Stomach (tissue), 8 donors: ENCODE results near the gene CLPX. TPM values are rescaled to one million over a fixed set of nuclear protein-coding genes. Genes with fewer than 3 reads are reported as not detected.

Experiments used
- polyA plus RNA-seq, 3 donors: library from polyadenylated mRNA; stranded (reverse); fragments of 200-250 nt; gene quantifications; one replicate each; pipeline ENCODE4 v1.2.3, GENCODE V29; 2013
- small RNA-seq, 4 donors: library from RNA; depleted of rRNA; stranded (forward); fragments of <200 nt; gene quantifications; one replicate each; pipeline ENCODE3, GENCODE V24; 2016
- total RNA-seq, 5 donors: library from RNA; depleted of rRNA; stranded (reverse); fragments of >200 nt; gene quantifications; one replicate each; pipeline versions ENCODE4 v1.1.0 to v1.2.3, GENCODE V29; 2014 to 2016
- donor health status: healthy with polysubstance abuse.
- donor health status: Bipolar disorder and iron deficiency.
- donor health status: healthy.

The CLPX gene
- total and polyA plus RNA-seq, 8 donors, result 11.1 to 121 (median 39.2) TPM

Small RNA genes lying within 50 kb of the gene (small RNA-seq; reads per million reads assigned to genes)
- 0 reads per million in 4 donors for gene AC013553.1
- gene AC068213.1, result 0 reads per million in 4 donors
- gene RNU6-686P, result 0 reads per million in 4 donors

Other genes starting within 250 kb of the CLPX start
- gene SPG21, start 195.4 kb downstream of the CLPX start, total RNA-seq, result 100 to 1,000 TPM in 1 of 5 donors, 10 to 100 TPM in 4; 21.6 to 129 (median 68.2) TPM
- 10 to 100 TPM; 61.6 to 68.7 (median 67.7) TPM for gene SPG21, start 195.4 kb downstream of the CLPX start, polyA plus RNA-seq
- 100 to 1,000 TPM in 1 of 5 donors, 10 to 100 TPM in 2, 1 to 10 TPM in 1, not detected in 1; 9.7 to 105 (median 20.2) TPM for gene MTFMT, start 155.7 kb downstream of the CLPX start, total RNA-seq
- 10 to 100 TPM in 1 of 3 donors, 1 to 10 TPM in 2; 5.3 to 12.0 (median 6.1) TPM for gene MTFMT, start 155.7 kb downstream of the CLPX start, polyA plus RNA-seq
- gene SLC51B, start 140.0 kb downstream of the CLPX start, total RNA-seq, result 10 to 100 TPM in 1 of 5 donors, not detected in 4; 19.7 TPM
- under 1 TPM in 2 of 3 donors, not detected in 1; 0.38 to 0.62 TPM for gene SLC51B, start 140.0 kb downstream of the CLPX start, polyA plus RNA-seq
- 10 to 100 TPM in 2 of 5 donors, 1 to 10 TPM in 2, under 1 TPM in 1; 0.58 to 27.7 (median 9.6) TPM for gene RASL12, start 117.4 kb downstream of the CLPX start, total RNA-seq
- 10 to 100 TPM in 2 of 3 donors, 1 to 10 TPM in 1; 7.0 to 17.1 (median 12.2) TPM for gene RASL12, start 117.4 kb downstream of the CLPX start, polyA plus RNA-seq
- gene KBTBD13, start 108.6 kb downstream of the CLPX start, total RNA-seq, result under 1 TPM in 1 of 5 donors, not detected in 4; 0.18 TPM
- not detected for gene KBTBD13, start 108.6 kb downstream of the CLPX start, polyA plus RNA-seq
- 1 to 10 TPM in 4 of 5 donors, not detected in 1; 1.8 to 5.3 (median 2.6) TPM for gene UBAP1L, start 70.1 kb downstream of the CLPX start, total RNA-seq
- gene UBAP1L, start 70.1 kb downstream of the CLPX start, polyA plus RNA-seq, result 1 to 10 TPM in 2 of 3 donors, not detected in 1; 2.9 to 4.0 TPM
- 100 to 1,000 TPM in 1 of 5 donors, 10 to 100 TPM in 4; 12.7 to 127 (median 31.5) TPM for gene PDCD7, start 51.5 kb downstream of the CLPX start, total RNA-seq
- gene PDCD7, start 51.5 kb downstream of the CLPX start, polyA plus RNA-seq, result 10 to 100 TPM; 10.7 to 16.6 (median 12.4) TPM
- gene CILP, start 26.1 kb upstream of the CLPX start, total RNA-seq, result 10 to 100 TPM in 3 of 5 donors, 1 to 10 TPM in 2; 1.8 to 28.7 (median 14.3) TPM
- 1 to 10 TPM in 2 of 3 donors, under 1 TPM in 1; 0.76 to 1.9 (median 1.8) TPM for gene CILP, start 26.1 kb upstream of the CLPX start, polyA plus RNA-seq
- 10 to 100 TPM in 2 of 5 donors, 1 to 10 TPM in 3; 2.6 to 17.5 (median 6.1) TPM for gene PARP16, start 101.5 kb upstream of the CLPX start, total RNA-seq
- gene PARP16, start 101.5 kb upstream of the CLPX start, polyA plus RNA-seq, result 1 to 10 TPM; 5.3 to 8.6 (median 7.4) TPM
- not detected for gene RNU5A-1, start 110.7 kb upstream of the CLPX start, total RNA-seq
- gene RNU5A-1, start 110.7 kb upstream of the CLPX start, polyA plus RNA-seq, result not detected
- gene RNU5B-1, start 119.3 kb upstream of the CLPX start, total RNA-seq, result not detected
- not detected for gene RNU5B-1, start 119.3 kb upstream of the CLPX start, polyA plus RNA-seq
- gene IGDCC3, start 192.7 kb upstream of the CLPX start, total RNA-seq, result 1 to 10 TPM in 2 of 5 donors, not detected in 3; 1.7 to 5.8 TPM
- under 1 TPM in 2 of 3 donors, not detected in 1; 0.08 to 0.12 TPM for gene IGDCC3, start 192.7 kb upstream of the CLPX start, polyA plus RNA-seq
- gene IGDCC4, start 237.6 kb upstream of the CLPX start, total RNA-seq, result 10 to 100 TPM in 1 of 5 donors, 1 to 10 TPM in 2, not detected in 2; 3.6 to 11.2 (median 6.7) TPM
- gene IGDCC4, start 237.6 kb upstream of the CLPX start, polyA plus RNA-seq, result 1 to 10 TPM in 1 of 3 donors, under 1 TPM in 2; 0.85 to 2.6 (median 0.93) TPM